Activated effector memory CD4-positive, alpha-beta T cell treated with anti-CD3 and anti-CD28 coated beads, Interleukin-2, amount 50 U/mL, for 16 hours (primary cell): ENCODE data around the gene S100A4.
"Not testable (repeated sequence)": the region's sequence is repeated elsewhere in the genome, so short reads cannot be mapped to it uniquely, and the experiment has no call there.

ENCODE experiments used
- DNase-seq: peaks from one replicate; pipeline ENCODE4 v3.0.0-alpha.2; 2020

Gene S100A4

DNA sequence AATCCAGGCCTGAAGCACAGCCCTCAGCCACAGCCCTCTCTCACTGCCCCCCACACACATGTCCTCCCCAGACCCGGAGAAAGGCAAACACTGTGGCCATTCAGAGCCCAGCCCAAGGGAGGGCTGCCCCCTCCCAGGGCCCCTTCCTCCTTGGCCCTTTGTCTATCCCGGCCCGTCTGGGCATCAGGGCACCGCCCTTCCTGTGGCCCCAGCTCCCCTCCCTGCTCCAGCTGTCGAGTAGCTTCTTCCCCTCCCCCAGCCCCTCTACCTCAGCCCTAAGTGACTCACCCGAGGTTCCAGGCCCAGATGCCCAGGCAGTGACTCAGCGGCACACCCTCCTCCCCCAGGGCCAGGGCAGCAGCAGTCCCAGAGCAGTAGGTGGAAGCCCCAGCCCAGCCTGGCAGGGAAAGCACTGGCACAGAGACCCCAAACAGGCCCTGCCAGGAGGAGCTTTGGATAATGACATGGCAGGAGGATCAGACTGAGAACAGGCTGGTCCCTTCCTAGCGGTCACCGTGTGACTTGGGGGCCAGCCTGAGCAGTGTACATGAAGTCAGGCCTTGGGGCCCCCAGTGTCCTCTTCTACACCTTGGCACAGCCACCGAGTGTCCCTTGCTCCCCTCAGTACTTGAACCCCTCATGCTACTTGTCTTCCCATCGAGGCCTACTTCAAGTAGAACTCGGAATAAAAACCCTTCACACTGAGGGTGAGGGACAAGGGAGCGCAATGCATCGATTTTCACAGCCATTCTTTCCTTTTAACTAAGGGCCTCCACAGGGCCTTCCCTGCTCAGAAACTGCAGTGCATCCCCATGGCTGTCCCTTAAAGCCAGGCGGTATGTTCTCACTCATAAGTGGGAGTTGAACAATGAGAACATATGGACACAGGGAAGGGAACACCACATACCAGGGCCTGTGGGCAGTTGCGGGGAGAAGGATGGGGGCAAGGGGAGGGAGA is 21.1 kb upstream of the S100A4 start:
- DNase-seq = peak; percentile 95

DNA sequence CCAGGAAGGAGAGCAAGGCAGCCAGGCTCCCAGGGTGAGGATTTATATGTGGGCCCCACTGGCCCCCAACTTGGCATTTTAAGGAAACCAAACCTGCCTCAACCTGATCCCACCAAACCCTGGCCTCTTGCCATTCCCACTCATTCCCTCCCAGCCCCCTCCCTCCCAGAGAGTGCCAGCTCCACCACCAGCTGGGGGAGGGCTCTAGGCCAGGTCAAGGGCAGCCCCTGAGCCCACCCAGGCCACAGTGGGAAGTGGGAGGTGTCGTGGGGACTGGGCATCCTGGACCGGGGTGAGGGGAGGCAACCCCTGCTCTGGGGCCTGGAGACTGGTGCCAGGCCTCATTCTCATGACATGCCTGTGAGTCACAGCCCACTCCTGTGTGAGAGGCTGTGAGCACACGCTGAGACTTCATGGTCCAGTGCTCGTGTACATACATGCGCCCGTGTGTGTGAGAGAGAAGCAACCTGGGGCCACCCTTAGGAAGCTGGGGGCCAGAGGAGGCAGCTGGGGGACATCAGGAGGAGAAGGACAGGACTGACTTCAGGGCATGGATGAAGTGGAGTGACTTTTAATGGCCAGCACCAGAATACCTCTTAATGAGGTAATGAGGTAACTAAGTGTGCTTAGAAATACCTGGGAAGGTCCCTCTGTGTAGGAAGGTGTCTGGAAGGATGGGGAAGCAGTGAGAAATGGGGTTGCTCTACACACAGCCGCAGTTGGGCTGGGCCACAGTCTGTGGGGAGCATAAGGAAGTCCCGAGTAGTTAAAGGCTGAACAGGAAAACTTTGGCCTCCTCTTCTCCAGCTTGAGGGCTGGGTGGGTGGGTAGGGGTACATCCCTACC is 20.1 kb upstream of the S100A4 start, which contains the start of gene S100A2:
Gene S100A2, minus strand, starts transcription at position 316 of the 846 bp plus-strand sequence. CDS start 1,967 bp downstream, outside the sequence.
- DNase-seq = peak; percentile 82

DNA sequence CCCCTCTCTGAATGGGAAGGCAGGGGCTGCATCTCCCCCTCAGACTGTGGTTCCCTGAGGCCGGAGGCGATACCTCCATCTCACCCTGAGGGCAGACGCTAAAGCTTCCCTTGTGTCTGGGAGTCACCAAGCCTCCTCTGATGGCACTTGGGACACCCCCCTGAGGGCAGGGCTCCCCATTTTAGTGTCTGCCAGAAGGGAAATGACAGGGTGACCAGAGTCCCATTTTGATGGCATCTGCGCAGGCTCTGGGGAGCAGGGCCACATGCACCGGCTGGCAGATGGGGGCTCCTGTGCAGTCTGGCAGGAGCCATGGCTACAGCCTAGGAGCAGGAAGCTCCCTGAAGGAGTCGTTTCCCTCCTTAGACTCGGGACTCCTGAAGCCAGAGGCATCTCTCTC is 18.4 kb upstream of the S100A4 start:
- DNase-seq = no peak

DNA sequence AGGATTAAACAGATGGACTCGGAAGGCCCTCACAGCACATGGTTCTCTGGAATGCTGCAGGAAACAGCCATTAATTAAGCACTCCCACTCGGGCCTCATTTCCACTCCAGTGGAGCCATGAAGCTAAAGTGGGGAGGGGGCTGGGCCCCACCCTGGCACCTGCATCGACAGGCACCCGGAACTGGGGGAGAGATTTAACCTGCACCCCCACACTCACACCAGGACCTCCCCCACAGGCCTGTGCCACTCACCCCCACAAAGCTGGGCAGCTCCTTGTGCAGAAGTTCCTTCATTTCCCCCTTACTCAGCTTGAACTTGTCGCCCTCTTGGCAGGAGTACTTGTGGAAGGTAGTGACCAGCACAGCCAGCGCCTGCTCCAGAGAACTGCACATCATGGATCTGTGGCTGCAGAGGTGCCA is 17.9 kb upstream of the S100A4 start:
- no peak for DNase-seq

DNA sequence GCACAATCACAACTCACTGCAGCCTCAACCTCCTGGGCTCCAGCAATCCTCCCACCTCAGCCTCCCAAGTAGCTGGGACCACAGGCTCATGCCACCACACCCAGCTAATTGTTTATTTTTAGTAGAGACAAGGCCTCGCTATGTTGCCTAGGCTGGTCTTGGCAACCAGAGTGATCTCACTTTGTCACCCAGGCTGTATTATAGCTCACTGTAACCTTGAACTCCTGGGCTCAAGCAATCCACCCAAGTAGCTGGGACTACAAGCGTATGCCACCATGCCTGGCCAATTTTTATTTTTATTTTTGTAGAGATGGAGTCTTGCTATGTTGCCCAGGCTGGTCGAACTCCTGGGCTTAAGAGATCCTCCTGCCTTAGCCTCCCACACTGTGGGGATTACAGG is 16.4 kb upstream of the S100A4 start:
- DNase-seq = not testable (repeated sequence)

DNA sequence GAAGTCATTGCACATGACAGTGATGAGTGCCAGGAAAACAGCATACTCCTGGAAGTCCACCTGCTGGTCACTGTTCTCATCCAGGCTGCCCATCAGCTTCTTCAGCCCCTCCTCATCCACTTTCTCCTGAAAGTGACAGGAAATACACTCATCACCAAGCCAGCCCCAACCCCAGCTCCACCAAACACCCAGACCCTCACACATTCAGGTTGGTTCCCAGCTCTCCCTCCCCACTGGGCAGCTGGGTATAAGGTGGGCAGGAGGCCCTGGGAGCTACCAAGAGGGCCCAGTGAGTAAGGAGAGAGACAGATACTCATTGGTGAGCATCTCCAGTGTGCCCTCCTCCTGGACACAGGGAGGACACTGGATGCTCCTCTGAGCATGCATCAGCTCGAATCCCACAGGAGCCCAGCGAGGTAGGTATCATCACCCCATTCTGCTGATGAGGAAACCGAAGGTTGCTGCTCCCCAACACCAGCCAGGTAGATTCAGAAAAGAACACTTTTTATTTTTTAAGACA is 15.9 kb upstream of the S100A4 start:
- DNase-seq = no peak

DNA sequence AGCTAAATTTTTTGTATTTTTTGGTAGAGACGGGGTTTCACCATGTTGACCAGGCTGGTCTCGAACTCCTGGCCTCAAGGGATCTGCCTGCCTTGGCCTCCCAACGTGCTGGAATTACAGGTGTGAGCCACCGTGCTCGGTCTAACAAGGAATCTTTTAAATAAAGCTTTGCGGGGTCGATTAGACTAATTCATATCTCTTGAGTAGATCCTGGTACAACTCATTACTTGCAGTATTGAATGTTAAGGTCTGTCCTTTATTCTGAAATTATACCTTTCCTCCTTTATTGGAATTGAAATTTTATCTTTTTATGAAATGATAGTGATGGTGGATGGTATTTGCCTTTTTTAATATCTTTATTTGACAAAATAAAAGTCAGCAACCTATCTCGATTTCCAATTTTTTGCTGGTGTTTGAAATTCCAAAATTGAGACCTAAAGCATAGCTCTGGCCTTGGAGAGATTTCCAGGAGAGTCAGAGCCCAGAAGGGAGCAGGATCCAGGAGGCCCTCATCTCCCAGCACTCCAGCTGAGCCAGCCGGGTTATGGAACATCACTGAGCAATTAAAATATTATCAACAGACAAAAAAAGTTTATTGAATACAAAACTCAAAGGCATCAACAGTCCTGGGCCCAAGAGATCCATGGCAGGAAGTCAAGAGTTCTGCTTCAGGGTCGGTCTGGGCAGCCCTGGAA is 15.3 kb upstream of the S100A4 start:
- DNase-seq = no peak

DNA sequence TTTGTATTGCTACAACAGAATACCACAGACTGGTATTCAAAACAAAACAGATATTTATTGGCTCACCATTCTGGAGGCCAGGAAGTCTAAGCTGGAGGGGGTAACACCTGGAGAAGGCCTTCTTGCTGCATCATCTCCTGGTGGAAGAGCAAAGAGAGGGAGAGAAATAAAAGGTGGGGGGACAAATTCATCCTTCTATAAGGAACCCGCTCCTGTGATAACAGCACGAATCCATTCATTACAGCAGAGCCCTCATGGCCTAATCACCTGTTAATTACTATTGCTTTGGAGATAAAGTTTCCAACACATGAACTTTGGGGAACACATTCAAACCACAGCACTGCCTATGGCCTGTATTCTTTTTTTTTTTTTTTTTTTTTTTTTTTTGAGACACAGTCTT is 14.6 kb upstream of the S100A4 start:
- no peak for DNase-seq

DNA sequence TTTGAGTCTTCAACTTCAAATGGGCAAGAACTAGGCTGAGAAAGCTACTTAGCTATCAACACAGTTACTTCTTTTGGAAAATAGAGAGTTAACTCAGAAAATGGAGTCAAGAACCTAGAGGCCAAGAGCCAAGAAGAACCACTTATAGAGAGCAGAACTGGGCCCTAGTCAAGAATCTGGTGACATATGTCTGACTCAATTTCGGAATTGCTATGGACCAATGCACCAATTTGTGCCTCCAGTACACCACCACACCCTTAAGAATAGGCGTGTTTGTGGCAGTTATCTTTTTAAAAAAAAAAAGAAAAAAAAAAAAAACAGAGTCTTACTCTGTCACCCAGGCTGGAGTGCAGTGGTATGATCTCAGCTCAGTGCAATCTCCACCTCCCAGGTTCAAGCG is 12.3 kb upstream of the S100A4 start:
- no peak for DNase-seq

DNA sequence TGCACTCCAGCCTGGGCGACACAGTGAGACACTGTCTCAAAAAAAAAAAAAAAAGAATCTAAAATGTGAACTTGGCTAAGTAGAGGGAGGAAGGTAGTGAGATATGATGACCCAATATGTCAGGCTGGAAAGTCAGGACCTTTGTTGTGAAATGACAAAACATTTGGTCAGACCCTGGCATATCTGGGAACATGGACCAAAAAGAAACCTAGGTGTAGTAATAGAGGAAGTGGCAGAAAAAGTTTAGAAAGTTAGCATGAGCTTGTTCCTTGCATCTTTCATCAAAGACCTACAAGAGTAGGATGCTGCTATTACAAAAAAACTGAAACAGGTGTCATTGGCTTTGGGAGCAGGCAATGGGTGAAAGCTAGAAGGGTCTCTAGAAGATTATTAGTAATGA is 10.7 kb upstream of the S100A4 start:
- DNase-seq = no peak

DNA sequence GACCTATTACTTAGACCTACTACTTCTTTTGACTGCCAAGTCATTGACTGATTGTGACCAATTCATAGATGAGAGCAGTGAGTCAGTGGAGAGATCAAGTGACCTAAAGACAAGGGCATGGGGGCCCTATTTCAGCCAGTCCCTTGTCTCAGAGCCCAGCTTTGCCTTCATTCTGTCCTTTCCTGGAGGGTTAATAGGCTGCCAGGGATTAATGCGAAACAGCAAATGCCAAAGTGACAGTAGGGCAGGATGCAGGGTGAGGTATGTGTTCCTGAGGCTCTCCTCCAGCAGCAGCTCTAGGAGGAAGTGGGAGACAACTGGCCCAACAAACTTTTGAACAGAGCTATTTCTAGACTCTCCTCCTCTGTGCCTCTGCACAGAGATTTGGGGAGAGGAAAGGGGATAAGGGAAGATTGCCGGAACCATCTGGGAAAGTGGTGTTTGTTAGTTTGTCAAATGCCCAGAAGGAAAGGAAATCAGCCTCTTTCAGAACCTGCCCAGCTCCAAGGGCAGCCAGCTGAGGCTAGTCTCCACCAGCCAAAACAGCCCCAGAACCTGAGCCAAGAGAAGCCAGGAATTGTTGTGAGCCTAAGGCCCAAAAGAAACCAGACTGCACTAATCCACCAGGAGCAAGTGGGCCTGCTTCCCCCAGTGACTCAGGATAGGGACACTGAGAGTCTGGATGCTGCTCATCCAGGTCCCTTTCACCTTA is 8.4 kb upstream of the S100A4 start:
- no peak for DNase-seq

DNA sequence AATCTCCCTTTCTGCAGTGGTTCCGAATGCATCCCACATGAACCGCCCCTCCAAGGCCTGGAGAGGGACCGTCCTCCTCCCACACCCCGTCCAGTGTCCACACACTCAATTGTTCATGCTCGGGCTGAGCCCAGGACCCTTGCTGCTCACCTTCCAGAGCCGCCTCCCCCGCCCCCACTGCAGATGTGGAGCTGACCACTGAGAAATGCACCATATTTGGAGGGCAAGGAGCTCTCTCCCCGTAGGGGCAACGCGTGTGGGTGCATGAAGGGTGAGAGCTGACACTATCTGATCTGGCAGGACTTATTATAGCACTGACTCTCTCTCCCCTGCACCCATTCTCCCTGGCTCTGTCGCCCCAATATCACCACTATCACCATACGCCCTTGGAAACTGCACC is 7.5 kb upstream of the S100A4 start:
- peak; percentile 31 for DNase-seq

DNA sequence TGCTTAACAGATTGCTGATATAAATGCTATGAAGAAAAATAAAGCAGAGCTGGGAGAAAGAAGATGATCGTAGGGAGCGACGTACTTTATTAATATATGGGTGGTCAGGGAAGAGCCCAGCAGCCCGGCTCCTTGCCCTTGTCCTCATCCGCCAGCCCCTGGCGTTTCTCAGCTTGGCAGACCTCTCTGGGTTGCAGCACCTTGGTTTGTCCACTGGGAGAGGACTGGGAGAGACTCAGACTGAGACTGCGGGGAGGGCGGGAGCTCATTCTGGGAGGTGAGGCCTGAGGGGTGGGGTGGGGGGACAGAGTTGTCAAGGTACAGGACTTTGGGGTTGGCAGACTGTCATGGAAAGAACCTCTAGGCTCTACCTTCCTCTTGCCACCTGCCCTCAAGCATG is 6.7 kb upstream of the S100A4 start:
- peak; percentile 27 for DNase-seq

DNA sequence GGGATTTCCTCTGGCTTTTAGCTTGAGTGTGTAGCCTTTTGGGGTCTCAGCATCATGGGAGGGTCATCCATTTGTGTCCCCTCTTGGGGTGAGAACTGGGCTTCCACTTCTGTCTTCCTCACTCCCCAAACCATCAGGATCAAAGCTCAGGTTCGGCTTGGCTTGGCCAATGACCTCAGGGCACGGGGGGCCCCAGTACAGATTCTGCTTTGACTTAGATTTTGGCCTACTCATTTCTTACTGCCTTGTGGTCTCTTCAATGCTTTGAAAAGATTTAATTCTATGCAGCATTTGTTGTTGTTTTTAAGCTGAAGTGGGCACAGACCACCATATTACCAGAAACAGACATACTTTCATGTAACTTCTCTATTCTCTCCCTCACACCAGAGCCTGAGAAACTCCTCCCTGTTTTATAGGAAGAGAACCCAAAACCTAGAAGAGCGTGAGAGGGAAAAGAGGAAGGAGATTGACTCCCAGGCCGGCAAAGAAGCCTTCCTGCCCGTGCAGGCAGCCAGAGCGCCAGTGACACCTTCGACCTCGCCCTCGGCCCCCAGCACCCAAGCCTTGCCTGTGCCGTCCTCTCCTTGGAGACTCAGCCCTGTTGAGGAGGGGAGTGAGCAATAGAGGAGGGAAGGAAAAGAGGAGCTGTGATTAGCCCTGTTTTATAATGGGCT is 5.4 kb upstream of the S100A4 start:
- DNase-seq = no peak

DNA sequence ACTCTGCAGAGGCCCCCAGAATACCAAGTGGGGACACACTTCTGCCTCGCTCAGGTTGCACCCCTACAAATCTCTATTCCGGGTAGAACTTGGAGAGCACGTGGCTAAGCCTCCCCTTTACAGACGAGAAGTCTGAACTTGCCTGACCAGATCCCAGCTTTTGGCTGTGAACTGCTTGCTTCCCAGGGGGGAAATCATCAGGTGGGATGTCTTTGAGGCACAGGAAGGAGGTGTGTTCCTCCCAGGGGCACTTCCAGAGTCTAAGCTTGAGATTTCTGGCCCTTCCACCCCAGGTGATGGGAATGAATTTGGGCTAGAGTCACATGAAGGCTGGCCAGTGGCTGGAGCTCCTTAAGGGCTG is 4.8 kb upstream of the S100A4 start:
- DNase-seq = no peak

DNA sequence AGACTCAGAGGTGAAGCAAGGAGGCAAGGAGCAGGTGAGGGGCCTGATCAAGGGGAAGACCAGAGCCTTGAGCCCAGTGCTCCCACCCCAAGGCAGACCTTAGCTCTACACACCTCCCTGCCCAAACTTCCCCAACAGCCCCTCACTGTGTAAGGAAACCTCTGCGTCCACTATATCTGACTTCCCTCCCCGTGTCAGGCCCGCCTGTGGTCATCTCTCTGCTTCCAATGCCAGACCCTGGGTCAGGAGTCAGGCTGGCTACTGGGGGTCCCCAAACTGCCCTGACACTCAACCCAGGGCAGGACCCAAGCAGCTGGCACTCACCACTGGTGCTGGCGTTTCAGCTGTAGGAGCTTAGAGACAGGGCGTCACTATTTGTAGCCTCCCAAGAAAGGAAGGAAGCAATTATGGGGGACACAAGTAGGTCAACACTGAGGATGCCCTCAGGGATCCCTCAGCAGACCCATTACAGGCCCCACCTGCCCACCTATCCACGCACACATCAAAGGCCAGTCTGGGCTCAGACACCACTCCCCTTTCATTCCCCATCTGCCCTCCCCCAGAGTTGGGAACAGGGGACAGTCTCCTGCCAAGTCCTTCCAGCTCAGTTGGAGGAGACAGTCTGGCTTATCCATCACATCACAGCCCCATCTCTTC is 4.3 kb upstream of the S100A4 start:
- DNase-seq = no peak

DNA sequence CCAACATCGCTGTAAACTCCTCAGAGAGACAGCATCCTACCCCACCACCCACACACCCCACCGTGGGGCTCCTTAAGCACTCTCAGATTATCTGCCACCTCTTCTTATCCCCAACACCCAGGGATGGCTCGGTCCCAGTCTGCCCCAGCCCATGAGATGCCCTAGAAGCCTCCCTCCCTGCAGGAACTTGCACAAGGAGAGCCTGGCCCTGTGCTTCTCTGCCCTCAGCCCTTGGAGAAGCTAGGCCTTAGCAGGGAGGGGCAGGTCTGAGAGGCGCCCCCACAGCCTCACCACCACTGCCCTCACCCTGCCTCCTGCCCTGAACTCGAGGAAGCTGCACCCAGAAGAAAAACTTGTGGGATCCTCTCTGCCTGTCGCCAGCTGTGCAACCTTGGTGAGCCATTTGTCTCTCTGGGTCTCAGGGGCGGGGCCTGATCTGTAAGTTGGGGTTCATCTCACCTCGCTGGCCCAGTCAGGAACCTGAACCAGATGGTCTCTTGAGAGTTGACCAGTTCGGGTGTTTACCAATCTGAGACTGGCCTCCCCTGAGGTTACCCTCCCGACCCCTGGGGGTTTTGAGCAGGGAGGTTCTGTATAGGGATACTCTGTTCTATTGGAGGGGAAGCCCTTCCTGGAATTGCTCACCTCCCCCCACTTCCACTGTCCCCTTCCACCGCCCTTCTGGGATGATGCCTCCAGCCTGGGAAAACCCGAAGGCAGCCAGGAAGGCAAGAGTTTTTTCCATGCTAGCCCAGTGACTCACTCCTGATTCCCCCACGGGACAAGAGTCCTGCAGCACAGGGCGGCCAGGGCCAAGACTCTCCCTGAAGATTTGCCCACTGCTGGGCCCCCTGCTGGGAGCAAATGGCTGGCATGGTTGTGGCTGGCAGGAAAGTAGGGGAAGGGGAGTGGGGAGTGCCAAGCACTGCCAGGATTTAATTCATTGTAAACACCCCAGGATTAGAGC is 3.4 kb upstream of the S100A4 start, which contains the start of gene S100A3:
Gene S100A3, minus strand, starts transcription at position 537 of the 967 bp plus-strand sequence. CDS start 773 bp downstream, outside the sequence.
- DNase-seq = no peak

DNA sequence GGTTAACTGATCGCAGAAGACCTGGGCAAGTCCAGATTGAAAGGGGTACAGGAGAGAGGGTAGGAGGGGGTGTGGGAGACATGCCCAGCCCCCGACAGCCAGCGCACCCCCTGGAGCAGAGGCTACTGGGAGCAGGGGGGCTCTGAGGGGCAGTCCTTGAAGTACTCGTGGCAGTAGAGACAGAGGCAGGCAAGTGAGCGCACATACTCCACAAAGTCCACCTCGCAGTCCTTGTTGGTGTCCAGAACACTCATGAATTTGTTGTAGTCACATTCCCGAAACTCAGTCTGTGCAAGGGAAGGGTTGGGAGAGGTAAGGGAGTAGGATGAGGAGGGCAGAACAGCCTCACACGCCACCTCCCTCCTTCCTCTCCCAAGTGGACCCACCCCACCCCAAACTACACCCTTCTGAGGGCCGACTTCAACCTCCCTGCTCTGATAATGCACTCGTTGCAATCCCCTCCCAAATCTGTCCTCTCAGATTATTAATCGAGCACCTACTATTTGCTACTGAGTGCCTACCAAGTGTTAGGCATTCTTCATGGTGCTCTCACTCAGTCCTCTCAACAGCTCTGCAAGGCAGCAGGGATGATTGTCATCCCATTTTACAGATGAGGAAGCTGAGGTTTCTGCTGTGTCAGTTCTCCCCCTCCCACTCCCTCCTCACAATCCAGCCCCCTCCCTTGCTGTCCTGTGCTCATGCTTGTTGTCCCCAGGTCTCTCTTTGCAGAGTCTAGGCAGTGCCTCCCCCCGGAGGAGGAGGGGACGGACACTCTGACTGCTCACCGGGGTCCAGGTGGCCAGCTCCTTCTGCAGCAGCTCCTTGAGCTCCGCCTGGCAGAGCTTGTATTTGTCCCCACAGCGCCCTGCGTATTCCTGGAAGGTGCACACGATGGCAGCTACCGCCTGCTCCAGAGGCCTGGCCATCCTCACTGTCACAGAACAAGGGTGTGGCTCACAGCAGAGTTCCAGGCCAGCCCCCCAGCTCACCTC is 2.2 kb upstream of the S100A4 start:
- DNase-seq = peak; percentile 42
